GM19328 (cell line): Measurements from ENCODE around the gene RTL10.

Source experiments
- ATAC-seq: cut with Tn5 transposase; IDR thresholded peaks from one replicate; pipeline ENCODE4 v1.9.1; 2021; ENCODE audit warnings: mild to moderate bottlenecking, moderate library complexity; ENCODE audit not compliant: unreplicated experiment

The RTL10 gene

DNA sequence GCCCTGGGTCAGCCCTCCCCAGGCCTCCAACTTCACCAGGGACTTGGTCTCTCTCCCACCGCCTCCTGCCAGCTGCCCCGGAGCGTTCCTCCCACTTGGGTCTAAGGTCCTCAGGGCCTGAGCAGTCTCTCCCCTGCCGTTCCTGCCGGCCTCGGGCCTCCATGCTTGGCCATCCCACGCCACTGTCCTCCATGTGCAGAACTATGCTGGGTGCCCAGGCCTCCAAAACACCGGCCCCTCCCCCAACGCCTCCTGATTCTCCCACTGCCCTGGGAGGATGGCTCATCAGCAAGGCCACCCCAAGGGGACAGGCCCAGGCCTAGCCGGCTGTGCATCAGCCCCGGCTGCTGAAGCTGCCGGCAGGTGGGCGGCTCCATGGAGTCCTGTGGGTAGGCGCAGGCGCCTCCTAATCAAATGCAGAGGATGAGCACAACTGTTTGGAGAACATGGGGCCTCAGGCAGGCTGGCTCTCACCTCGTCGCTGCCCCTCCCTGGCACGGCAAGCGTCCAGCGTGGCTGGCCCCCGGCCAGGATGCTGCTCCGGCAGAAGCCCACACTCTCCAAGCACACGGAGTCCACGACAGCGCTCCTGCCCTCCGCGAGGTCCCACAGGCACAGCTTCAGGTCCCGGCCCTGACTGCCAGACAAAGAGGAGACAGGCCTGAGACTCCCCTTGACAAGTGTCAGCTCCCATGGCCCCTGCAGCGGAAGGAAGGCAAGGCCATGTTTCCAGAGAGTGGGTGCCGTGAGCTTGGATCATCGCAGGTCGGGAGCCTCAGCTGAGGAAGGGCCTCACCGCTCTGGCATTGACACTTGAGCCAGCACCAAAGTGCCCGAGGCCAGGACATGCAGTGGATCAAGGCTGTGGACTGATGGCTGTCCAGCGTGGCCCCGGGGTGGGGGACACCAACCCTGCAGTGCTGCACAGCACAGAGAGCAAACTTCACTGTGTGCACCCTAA is 42.6 kb downstream of the RTL10 start:
- ATAC-seq, result no peak

- no peak for ATAC-seq
Measured at GRCh38 chr22:19811211-19811621, 43.5 kb downstream of the RTL10 start.

- ATAC-seq, result no peak
Measured at GRCh38 chr22:19810381-19811201, 44.1 kb downstream of the RTL10 start.

- no peak for ATAC-seq
Measured at GRCh38 chr22:19809741-19810140, 44.9 kb downstream of the RTL10 start.

DNA sequence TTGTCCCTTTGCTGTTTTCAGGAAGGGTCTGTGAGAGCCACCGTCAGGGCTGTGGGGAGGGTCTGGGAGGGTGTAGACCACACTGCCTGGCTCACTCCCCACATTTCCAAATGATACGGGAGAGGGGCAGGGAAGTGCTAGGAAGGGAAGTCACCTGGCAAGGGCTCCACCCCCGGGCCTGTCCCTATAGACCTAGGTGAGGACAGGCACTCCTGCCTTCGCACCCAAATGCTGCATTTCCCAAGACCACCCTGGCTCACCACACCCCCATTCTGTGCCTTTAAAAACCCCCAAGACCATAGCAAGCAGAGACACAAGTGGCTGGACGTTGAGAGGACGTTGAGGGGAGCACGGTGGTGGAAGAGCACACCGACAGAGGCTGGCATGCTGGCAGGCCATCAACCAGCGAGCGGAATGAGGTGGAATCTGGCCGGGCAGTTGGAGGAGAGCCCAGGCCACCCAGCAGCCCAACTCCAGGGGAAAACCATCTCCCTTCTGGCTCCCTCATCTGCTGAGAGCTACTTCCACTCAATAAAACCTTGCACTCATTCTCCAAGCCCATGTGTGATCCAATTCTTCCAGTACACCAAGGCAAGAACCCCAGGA is 45.7 kb downstream of the RTL10 start:
- ATAC-seq, result no peak

- no peak for ATAC-seq
Measured at GRCh38 chr22:19807914-19808872, 46.5 kb downstream of the RTL10 start.

GRCh38 chr22:19807161-19807913 is 47.3 kb downstream of the RTL10 start:
- ATAC-seq, result no peak

DNA sequence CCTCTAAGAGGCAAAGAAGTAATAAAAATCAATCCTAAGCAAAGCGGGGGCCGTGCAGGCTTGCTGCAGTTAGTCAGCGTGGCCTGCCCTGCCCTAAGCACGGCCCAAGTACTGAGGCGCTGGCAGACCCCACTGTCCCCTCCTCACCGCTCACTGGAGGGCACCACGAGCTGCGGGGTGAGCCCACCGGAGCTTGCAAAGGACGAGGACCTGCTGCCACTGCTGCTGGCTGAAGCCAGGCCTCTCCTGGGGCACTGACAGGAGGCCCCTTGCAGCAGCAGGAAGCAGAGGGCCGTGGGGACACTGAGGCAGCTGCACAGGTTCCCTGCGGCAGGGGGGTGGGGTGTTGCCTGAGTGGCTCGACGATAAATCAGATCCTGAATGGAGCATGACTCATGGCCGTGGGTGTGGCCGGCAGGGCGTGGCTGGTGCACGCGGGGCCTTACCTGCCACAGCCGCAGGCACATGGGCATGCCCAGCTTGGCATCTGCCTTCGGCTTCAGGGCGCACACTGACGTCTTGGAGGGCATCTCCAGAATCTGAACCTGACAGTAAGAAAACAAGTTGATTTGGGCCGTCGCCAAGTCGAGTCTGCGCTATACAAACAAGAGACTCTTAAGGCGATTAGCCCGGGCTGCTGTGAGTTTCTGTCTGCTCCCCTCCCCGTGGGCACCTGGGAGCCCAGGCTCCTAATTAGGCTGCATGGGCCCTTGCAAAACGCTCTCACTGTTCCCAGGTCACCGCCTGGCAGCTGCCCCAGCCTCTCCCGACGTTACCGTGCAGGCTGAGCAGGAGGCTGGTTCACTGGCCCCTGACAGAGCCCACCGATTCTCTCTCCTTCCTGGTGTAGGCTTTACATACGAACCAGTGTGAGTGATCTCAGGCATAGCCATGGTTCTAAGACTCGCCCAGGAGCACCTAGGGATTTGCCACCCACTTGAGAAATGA is 48.2 kb downstream of the RTL10 start:
- ATAC-seq, result no peak

- ATAC-seq, result no peak
Measured at GRCh38 chr22:19805821-19806212, 48.9 kb downstream of the RTL10 start.
